Esophagus muscularis mucosa (tissue), 4 donors: ENCODE results near the gene DGKG.

ENCODE experiments used
- CTCF ChIP-seq, 3 experiments: fragments of 200-600 bp in 2 of 3; fragments of 450-650 bp in 1 of 3; sonication (generic) in 2 of 3; IDR thresholded peaks; one replicate each; pipeline ENCODE4 v1.5.1; 2017 to 2019; ENCODE audit warnings: antibody characterized with exemption in 3 of 3, mild to moderate bottlenecking in 2 of 3, moderate library complexity in 1 of 3
- EP300 ChIP-seq: sonication (generic); formaldehyde crosslinking; IDR thresholded peaks from one replicate; pipeline ENCODE4 v1.6.1; 2017; ENCODE audit warnings: antibody characterized with exemption
- POLR2AphosphoS5 ChIP-seq, 2 donors: sonication (generic); formaldehyde crosslinking; IDR thresholded peaks; one replicate each; pipeline ENCODE4 v1.6.1; 2017; ENCODE audit warnings: antibody characterized with exemption in 2 of 2

GRCh38 chr3:186127463-186127862 lies 234.6 kb downstream of the DGKG start:
- TF ChIP-seq CTCF (IDR thresholded peaks at IDR 0.05) = no peak
- TF ChIP-seq POLR2AphosphoS5 (IDR thresholded peaks at IDR 0.05) = no peak
- no peak for TF ChIP-seq EP300
